Stomach smooth muscle (tissue), 2 donors: ENCODE results near the gene GRID1.

Source experiments
- H3K27ac ChIP-seq: one replicate; pipeline ENCODE4 v1.7.0; 2013; ENCODE audit warnings: mild to moderate bottlenecking, low read length, inconsistent platforms
- H3K27me3 ChIP-seq, 2 donors: one replicate each; pipeline ENCODE4 v1.7.0; 2013; ENCODE audit warnings: low read length in 2 of 2; ENCODE audit not compliant: insufficient read depth in 2 of 2, control insufficient read depth in 1 of 2
- H3K36me3 ChIP-seq, 2 donors: one replicate each; pipeline ENCODE4 v1.7.0; 2013; ENCODE audit warnings: low read length in 2 of 2; ENCODE audit not compliant: control insufficient read depth in 2 of 2, insufficient read depth in 2 of 2
- H3K4me1 ChIP-seq: one replicate; pipeline ENCODE4 v1.7.0; 2013; ENCODE audit warnings: low read length; ENCODE audit not compliant: control insufficient read depth, insufficient read depth
- H3K4me3 ChIP-seq, 2 donors: one replicate each; pipeline ENCODE4 v1.7.0; 2013; ENCODE audit warnings: low read length in 2 of 2
- H3K9ac ChIP-seq, 2 donors: one replicate each; pipeline ENCODE4 v1.7.0; 2013; ENCODE audit warnings: low read length in 2 of 2, mild to moderate bottlenecking in 1 of 2
- H3K9me3 ChIP-seq, 2 donors: one replicate each; pipeline ENCODE4 v1.7.0; 2013; ENCODE audit warnings: low read length in 2 of 2; ENCODE audit not compliant: control insufficient read depth in 2 of 2
- donor health status: healthy.
- donor health status: Pancreatic carcinoma.

Gene GRID1

GRCh38 chr10:85667638-85668233, 698.9 kb downstream of the GRID1 start:
- H3K4me1 ChIP-seq = no peaks in the 10 kb centered on the region
- H3K9ac ChIP-seq = no peak overlapping the region
- no peak overlapping the region for H3K27ac ChIP-seq
- no peaks in the 10 kb centered on the region for H3K27me3 ChIP-seq
- no peak overlapping the region for H3K4me3 ChIP-seq
- no peaks in the 10 kb centered on the region for H3K36me3 ChIP-seq
- H3K9me3 ChIP-seq = peaks cover 0 to 2% of the 10 kb centered on the region in 2 donors

- H3K27me3 ChIP-seq = no peaks in the 10 kb centered on the region
- H3K9me3 ChIP-seq = peaks cover 0 to 2% of the 10 kb centered on the region in 2 donors
- no peaks in the 10 kb centered on the region for H3K36me3 ChIP-seq
- H3K9ac ChIP-seq = no peak overlapping the region
- H3K4me1 ChIP-seq = no peaks in the 10 kb centered on the region
- H3K4me3 ChIP-seq = no peak overlapping the region
- H3K27ac ChIP-seq = no peak overlapping the region
Measured at GRCh38 chr10:85666987-85667386, 699.6 kb downstream of the GRID1 start.

DNA sequence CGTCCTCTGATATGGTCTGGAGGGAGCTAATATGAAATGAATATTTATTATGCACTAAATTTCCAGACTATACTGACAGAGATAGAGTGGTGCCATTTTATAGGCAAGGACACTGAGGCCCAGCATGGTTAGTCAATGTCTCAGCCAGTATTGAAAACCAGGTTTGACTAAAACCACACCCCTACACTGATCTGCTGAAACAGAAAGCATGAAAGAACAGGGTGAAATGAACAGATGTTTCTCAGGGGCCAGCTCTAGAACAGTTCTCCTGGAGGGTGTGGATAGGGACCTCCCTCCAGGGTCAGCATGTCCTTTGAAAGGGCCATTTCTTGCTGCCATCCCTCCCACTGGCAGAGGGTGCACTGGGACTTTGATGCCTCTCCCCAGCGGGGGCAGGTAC, 700.5 kb downstream of the GRID1 start:
- Histone ChIP-seq H3K36me3 (no peaks in the 10 kb centered on the region), H3K9ac (no peak overlapping the region), H3K9me3 (peaks cover 0 to 2% of the 10 kb centered on the region in 2 donors), H3K4me1 (no peaks in the 10 kb centered on the region), H3K4me3 (no peak overlapping the region), H3K27me3 (no peaks in the 10 kb centered on the region), H3K27ac (no peak overlapping the region)

- no peaks in the 10 kb centered on the region for H3K36me3 ChIP-seq
- no peak overlapping the region for H3K9ac ChIP-seq
- H3K9me3 ChIP-seq = peaks cover 0 to 2% of the 10 kb centered on the region in 2 donors
- H3K27me3 ChIP-seq = no peaks in the 10 kb centered on the region
- H3K27ac ChIP-seq = no peak overlapping the region
- H3K4me3 ChIP-seq = no peak overlapping the region
- H3K4me1 ChIP-seq = no peaks in the 10 kb centered on the region
Measured at GRCh38 chr10:85665681-85666080, 700.9 kb downstream of the GRID1 start.

- Histone ChIP-seq H3K36me3 (no peaks in the 10 kb centered on the region), H3K27me3 (no peaks in the 10 kb centered on the region), H3K9ac (no peak overlapping the region), H3K4me1 (no peaks in the 10 kb centered on the region), H3K4me3 (no peak overlapping the region), H3K27ac (no peak overlapping the region), H3K9me3 (peaks cover 0 to 2% of the 10 kb centered on the region in 2 donors)
Measured at GRCh38 chr10:85665078-85665477, 701.5 kb downstream of the GRID1 start.

- Histone ChIP-seq H3K4me1 (no peaks in the 10 kb centered on the region), H3K9ac (no peak overlapping the region), H3K36me3 (no peaks in the 10 kb centered on the region), H3K4me3 (no peak overlapping the region), H3K27ac (no peak overlapping the region), H3K27me3 (no peaks in the 10 kb centered on the region), H3K9me3 (peaks cover 0 to 2% of the 10 kb centered on the region in 2 donors)
Measured at GRCh38 chr10:85661123-85661522, 705.5 kb downstream of the GRID1 start.

- H3K9me3 ChIP-seq = peaks cover 0 to 2% of the 10 kb centered on the region in 2 donors
- H3K36me3 ChIP-seq = no peaks in the 10 kb centered on the region
- H3K9ac ChIP-seq = no peak overlapping the region
- H3K27me3 ChIP-seq = no peaks in the 10 kb centered on the region
- no peak overlapping the region for H3K4me3 ChIP-seq
- H3K4me1 ChIP-seq = no peaks in the 10 kb centered on the region
- no peak overlapping the region for H3K27ac ChIP-seq
Measured at GRCh38 chr10:85659331-85659730, 707.3 kb downstream of the GRID1 start.

- Histone ChIP-seq H3K9ac (no peak overlapping the region), H3K4me3 (no peak overlapping the region), H3K36me3 (no peaks in the 10 kb centered on the region), H3K9me3 (no peaks in the 10 kb centered on the region), H3K27me3 (no peaks in the 10 kb centered on the region), H3K27ac (no peak overlapping the region), H3K4me1 (no peaks in the 10 kb centered on the region)
Measured at GRCh38 chr10:85658518-85658917, 708.1 kb downstream of the GRID1 start.

GRCh38 chr10:85657476-85658113, 709.0 kb downstream of the GRID1 start:
- Histone ChIP-seq H3K4me1 (no peaks in the 10 kb centered on the region), H3K9ac (no peak overlapping the region)

DNA sequence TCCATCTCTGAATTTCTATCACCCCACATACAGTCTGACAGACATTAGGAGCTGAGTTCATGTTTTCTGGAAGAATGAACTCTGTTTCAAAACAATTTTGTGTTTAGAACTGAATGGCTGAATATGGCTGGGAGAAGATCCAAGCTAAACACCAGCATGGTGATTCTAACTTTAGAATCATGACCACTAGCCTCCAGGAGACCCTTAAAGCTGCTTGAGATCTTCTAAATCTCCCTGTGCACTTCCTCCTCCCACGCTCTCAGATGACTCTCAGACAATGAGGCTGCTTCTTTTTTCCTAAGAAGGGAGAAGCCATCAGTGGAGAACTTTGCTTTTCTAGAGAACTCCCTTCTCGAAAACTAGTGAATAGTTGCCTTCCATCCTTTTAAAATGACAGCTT, 711.2 kb downstream of the GRID1 start:
- no peaks in the 10 kb centered on the region for H3K4me1 ChIP-seq
- H3K4me3 ChIP-seq = no peak overlapping the region
- no peak overlapping the region for H3K9ac ChIP-seq
- no peaks in the 10 kb centered on the region for H3K9me3 ChIP-seq
- H3K27ac ChIP-seq = no peak overlapping the region
- H3K27me3 ChIP-seq = no peaks in the 10 kb centered on the region
- H3K36me3 ChIP-seq = no peaks in the 10 kb centered on the region

More at GRCh38 chr10:85657476-85658113, 709.0 kb downstream of the GRID1 start:
- Histone ChIP-seq H3K9me3 (no peaks in the 10 kb centered on the region), H3K36me3 (no peaks in the 10 kb centered on the region), H3K4me3 (no peak overlapping the region), H3K27me3 (no peaks in the 10 kb centered on the region), H3K27ac (no peak overlapping the region)

DNA sequence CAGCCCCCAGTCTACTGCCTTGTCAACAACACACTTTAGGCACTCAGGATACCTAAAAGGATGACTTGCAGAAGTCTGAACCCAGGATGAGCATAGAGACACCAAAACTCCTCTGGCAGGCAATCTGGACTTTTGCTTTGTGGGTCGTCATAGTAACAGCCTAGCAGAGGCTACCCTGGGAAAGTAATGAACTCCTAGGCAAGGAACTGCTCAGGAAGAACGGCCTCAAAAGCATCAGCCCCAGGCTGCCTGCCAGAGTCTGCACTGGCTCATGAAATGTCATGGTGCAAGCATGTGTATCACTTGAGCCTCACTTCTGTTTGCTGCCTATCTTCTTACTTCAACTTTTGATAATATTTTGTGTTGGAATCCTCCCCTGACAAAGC, 715.1 kb downstream of the GRID1 start:
- no peak overlapping the region for H3K4me3 ChIP-seq
- no peaks in the 10 kb centered on the region for H3K27me3 ChIP-seq
- no peak overlapping the region for H3K9ac ChIP-seq
- no peaks in the 10 kb centered on the region for H3K9me3 ChIP-seq
- no peaks in the 10 kb centered on the region for H3K36me3 ChIP-seq
- no peaks in the 10 kb centered on the region for H3K4me1 ChIP-seq
- no peak overlapping the region for H3K27ac ChIP-seq
